NCI-H774 (cell line): Measurements from ENCODE around the gene LMBR1.
"Not testable (repeated sequence)": the region's sequence is repeated elsewhere in the genome, so short reads cannot be mapped to it uniquely, and the experiment has no call there.

Experiments
- DNase-seq: peaks from one replicate; lab custom pipeline; 2025; lab: John Stamatoyannopoulos, UW

The LMBR1 gene

DNA sequence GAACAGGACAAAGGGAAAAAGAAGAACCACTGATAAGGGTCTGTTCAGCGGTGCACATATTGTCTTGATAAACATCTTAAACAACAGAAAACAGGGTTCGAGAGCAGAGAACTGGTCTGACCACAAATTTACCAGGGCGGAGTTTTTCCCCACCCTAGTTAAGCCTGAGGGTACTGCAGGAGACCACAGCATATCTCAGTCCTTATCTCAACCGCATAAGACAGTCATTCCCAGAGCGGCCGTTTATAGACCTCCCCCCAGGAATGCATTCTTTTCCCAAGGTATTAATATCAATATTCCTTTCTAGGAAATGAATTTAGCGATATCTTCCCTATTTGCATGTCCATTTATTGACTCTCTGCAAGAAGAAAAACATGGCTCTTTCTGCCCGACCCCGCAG is 195.7 kb downstream of the LMBR1 start:
- DNase-seq = not testable (repeated sequence)

DNA sequence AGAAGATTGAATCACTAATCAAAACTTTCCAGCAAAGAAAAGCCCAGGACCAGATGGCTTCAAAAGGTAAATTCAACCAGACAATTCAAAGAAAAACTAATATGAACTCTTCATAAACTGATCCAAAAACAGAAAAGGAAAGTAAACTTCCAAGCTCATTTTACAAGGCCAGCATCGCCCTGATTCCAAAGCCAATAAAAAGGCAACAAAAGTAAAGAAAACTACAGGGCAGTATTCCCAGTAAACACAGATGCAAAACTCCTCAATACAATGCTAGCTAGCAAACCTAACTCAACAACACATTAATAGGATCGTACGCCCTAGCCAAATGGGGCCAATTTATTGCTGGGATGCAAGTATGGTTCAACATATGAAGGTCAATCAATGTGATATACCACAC is 199.4 kb downstream of the LMBR1 start:
- DNase-seq = no peak

DNA sequence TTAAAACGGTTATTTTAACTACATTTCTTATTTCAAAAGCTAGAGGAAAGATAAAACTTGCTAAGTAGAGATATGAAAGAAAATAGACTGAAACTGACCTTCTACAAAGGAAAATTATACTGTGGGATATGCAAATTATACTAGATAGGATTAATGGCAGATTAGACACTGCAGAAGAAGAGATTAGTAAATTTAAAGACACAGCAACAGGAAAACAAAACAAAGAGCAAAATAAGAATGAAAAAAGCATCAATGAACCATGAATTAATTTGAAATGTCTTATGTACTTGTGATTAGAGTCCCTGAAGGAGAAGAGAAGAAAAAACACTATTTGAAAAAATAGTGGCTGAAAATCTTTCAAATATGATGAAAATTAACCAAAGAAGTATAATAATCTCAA is 200.1 kb downstream of the LMBR1 start:
- no peak for DNase-seq

DNA sequence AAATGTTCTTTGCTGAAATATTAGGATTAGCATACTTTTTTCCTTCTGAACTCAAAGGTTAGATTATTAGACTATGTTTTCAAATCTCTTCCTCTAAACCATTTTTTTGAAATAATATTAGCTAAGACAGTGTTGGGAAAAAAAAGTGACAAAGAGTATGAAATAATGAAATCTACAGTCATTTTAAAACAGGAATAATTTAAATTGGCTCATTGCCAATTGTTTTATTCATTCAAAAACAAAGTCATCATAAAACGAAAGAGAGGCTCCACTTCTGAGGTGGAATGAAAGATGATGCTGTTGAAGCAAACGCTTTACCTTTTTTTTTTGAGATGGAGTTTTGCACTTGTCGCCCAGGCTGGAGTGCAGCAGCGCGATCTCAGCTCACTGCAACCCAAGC is 201.2 kb downstream of the LMBR1 start:
- DNase-seq = no peak

DNA sequence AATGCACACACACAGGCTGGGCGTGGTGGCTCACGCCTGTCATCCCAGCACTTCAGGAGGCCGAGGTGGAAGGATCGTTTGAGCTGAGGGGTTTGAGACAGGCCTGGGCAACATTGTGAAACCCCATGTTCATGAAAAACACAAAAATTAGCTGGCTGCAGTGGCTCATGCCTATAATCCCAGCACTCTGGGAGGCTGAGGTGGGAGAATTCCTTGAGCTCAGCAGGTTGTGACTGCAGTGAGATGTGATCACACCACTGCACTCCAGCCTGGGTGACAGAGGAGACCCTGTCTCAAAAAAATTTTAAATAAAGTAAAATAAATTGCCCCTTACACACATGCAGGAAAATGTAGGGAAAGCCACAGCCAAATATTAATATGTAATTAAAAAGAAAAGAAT is 208.3 kb downstream of the LMBR1 start:
- DNase-seq = no peak

DNA sequence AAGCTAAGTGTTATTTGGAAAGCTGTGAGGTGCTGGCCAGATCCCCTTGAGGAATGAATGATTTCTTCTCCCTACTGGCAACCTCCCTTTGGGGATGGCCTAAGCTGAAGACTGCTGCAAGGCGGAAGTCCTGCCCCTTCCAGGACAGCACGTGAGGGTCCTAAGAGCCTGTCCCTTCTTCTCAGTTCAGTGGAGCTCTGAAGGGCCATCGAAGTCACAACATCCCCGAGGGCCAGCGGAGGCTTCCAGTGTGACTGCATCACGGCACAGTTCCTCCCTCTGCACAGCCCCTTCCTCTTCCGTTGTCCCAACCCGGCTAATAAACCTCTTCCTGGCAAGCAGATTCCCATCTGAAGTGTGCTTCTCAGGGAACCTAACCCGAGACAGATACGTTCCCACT is 208.7 kb downstream of the LMBR1 start:
- no peak for DNase-seq

DNA sequence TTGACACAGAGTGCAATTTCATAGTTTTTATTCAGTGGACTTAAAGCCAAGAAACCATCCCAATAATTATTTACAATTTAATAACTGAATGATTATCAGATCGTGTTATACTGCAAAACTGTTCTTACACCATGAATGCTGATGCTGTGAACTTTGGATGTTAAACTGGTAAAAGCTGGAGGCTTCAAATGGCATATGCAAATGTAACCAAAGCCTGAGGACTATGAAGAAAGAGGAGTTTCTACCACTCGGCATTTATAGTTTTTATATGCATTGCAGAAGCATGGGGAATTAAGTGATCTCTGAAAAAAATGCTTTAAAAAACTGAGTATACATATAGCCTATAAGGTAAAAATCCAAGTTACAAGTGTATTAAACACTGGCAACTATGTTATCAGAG is 210.1 kb downstream of the LMBR1 start:
- no peak for DNase-seq

DNA sequence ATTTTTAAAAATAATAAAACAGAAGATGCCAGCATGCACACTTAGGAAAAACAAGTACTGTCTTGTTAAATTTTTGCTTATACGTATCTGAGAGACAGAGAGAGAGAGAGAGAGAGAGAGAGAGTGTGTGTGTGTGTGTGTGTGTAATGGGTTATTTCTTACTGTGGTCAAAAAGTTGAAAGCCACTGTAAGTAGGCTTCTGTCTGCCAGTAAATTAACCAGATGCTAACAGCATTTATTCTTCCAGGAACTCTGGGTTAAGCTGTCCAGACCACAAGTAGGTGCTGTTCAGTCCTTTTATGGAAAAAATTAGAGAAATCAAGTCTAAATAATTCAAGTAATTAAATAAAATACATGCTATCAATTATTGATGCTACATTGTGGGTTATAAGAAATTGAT is 212.7 kb downstream of the LMBR1 start:
- no peak for DNase-seq

DNA sequence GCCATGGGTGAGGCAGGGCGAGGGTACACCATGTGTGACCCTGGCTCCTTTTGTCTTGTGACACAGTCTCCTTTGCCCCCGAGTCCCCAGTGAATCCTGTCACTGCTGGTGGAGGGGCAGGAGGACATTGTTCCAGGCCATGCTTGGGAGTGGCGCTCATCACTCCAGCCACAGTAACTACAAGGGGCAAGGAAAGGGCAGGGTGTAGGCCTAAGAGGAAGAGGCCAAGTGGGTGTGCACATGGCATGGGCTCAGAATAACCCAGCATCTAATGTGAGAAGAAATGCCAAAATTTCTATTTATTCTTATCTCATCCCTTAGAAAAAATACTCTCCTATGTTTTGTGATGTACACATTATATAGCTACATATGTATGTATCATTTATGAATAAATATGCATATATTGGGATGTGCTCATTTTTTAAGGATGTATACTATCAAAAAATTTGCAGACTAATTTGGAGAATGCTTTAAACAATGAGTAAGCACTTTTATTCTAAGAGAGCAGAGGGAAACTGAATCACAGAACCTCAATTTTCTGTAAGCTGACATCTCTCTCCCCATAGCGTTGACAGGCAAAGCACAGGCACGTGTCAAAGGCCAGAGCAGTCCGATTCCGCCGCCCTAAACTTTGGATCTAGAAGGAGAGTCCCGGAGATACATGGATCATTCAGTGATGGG is 215.5 kb downstream of the LMBR1 start:
- no peak for DNase-seq

DNA sequence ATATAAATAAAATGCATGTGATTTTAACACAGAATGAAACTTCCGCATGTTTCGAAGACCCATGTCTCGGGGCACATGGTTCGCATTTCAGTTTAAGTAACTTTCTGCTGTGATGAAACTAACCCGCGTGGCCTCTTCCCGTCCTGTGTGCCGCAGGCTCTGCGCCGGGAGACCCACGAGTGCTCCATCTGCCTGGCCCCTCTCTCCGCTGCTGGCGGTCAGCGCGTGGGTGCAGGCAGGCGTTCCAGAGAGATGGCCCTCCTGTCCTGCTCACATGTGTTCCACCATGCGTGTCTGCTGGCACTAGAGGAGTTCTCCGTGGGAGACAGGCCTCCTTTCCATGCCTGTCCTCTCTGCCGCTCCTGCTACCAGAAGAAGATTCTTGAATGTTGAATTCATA is 216.7 kb downstream of the LMBR1 start:
- no peak for DNase-seq

DNA sequence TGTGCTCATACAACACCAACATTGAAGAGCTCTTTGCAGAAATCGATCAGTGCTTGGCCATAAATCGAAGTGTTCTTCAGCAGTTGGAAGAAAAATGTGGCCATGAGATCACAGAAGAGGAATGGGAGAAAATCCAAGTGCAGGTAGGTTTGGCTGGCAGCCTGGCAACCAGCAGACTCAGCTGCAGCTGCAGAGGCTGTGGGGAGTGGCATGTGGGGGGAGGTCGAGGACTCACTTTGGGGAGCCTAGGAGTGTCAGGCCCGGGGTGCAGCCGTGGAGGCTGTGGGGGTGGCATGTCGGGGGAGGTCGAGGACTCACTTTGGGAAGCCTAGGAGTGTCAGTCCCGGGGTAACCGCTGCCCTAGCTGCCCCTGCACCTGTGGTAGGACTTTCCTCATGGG is 217.3 kb downstream of the LMBR1 start:
- no peak for DNase-seq

DNA sequence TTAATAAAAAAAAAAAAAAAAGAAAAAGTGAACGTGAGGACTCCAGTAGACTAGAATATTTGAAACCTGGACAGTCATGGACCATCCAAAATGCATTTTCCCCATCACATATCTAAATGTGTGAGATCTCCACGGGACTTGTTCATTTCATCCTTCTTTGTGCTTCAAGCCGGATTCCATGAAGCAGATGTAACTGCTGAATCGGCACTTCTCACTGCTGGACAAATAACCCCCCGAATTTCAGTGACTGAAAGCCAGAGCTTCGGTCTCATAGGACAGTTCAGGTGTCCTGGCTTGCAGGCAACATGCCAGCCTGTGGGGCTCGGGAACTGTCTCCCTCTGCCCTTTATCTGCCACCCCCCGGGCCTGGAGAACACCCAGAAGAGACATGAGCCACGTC is 219.1 kb downstream of the LMBR1 start:
- DNase-seq = no peak

DNA sequence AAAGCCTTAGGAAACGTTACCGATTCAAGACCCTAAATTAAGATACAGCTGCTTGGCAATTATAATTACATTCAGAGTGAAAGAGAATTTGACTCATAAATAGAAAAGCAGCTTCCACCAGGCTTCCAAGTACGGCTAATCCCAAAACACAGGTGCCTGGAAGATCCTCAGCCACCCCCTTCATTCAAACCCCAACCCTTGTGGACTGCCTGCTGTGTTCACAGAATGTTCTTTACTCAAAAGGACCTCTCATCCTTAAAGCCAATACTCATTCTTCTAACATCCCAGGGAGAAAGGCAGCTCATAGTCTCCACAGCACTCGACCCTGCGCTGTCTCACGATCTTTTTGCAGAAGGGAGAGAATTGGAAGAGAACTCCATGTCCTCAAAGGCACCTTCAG is 219.5 kb downstream of the LMBR1 start:
- DNase-seq = no peak

DNA sequence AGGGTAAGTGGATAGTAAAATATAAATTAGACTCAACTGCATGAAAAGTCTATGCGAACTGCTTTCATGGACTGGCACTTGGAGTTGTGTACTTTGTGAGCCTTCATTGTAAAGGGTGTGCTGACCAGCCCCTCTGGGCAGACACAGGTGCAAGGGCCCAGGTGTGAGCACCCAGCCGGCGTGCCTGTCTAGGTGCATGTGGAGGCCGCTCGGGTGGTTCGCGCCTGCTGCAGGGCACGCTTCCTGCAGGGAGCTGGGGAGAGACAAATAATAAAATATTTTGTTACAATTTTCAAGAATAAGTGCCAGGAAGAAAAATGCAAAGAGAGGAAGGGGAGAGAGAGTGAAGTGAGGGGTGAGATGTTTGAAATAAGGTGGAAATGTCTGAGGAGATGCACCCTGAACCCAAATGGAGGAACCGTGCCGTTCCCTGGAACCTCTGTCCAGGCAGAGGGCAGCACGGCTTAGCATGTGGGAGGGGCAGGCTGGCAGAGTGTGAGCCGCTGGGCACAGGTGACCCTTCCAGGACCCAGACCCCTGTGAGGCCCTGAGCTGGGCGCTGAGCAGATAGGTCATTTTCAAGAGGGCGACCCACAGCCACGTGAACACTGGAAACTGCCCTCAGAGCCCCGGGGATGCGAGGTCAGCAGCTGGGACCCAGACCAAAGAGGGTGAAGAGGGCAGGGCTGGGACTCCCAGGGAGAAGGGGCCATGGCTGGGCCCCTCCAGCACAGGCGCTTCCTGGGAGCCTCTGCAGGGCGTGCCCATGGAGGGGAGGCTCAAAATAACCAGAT is 223.8 kb downstream of the LMBR1 start:
- DNase-seq = peak; percentile 23

DNA sequence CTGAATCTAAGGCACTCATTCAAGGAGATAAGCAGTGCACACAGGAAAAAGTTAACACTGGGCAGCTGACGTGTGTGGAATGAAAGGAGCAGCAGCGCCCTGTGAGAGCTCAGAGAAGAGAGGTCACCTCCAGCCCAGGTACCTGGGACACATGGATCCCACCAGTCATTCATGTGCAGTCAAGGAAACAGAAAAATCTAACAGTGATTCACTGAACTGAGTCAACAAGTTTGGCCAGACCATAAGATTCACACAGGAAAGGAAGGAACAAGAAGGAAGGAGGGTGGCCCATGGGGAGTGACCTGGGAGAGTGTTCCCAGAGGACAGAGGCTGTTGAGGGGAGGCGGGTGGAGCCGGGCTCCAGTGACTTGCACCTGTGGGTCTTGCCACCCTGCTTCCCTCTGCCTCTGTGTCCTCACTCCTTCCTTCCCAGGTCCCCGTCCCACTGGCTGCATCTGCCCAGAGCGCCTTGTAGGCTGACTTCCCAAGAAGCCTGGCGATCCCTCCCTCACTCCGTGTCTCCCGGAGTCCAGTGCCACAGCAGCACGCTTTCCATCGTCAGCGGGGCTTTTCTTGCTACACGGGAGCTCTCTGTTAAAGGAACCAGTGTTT is 224.7 kb downstream of the LMBR1 start:
- peak; percentile 4 for DNase-seq

DNA sequence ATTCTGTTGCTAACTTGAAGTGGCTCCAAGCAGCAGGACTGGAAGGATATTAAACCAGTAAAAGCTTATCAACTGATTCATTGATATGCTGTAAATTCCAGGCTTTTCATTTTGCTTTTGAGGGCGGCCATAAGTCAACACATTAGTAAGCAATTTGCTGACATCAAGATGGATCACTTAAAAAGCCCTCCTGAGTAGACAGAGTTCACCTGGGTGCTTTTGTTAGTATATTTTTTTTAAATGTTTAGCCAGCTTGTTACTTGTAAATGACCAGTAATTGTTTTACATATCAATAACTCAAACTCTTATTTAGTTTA is 225.9 kb downstream of the LMBR1 start:
- peak; percentile 56 for DNase-seq

DNA sequence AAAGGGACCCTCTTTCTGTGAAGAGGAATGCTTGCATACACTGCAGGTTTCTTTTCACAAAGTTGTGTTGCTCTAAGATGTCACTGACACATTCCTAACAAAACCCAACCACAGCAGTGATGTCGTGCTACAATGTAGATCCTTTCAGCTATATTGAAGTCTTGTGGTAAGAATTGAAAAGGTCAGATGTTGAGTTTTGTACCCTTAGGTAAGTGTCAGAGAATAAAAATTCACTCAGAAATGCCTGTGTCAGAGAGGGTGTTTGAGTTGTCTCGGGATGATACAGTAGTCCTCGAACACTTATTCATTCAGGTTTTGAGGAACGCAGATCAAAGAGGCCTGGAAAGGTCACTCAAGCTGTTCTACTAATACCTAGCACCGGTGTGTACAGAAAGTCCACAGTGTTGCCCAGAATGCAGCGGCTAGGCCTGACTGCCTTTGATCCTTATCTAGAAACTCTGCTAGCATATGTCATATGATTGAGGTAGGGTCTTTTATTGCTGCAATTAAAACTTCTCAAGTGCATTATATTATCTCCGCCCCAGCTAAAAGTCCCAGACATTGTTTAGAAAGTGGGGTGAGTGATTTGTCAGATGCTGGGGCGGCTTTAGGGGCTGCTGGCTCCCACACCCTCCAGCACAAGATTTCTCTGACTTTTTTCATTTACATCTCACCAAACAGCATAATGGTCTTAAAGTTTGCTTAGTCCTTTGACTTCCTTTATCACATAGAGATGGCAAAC is 226.4 kb downstream of the LMBR1 start:
- no peak for DNase-seq

DNA sequence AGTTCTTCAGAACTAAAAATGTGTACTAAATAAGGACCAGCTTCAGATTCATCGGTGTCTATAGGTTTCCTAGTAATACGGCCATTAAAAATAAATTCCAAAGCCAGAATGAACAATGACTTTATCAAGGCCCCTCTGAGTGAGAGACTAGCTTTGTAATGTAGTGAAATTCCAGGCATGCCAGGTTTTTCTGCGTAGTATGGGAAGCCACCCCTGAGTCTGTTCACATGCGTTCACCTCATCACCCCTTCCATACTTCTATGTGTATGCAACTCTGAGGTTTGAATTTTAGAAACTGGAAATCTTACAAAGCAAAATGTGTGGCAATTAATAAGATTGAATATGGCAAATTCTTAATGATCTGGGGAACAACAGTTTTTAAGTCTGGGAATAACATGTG is 227.9 kb downstream of the LMBR1 start:
- DNase-seq = no peak

DNA sequence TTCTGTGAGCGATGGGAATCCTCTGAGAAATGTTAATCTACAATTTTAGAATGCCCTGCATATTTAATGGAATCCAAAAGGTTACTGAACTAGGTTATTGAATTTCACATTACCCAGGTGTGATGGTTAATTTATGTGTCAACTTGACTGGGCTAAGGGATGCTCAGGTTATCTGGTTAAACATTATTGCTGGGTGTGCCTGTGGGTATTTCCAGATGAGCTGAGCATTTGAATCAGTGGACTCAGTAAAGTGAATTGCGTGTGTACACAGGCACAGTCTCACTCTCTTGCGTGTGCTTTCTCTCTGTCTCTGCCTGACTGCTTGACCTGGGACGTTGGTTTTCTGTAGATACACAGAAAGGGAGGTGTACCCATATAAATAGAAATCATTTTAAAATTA is 230.7 kb downstream of the LMBR1 start:
- no peak for DNase-seq

DNA sequence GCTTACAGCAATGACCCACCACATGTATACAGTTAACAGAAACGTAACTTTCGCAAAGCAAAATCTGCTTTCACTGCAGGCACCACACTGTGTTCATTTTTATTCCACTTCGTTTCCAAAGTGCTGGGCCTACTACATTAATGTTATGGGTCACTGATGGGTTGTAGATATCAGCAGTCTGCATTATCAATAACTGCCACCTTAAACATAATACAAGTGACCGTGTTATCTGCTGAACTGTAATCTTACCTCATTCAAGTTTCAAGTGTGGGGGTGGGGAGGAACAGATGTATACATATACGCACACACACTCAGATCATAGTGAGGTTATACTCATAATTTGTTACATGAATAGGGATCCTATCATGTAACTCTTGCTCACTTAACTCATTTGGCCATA is 231.3 kb downstream of the LMBR1 start:
- DNase-seq = no peak

DNA sequence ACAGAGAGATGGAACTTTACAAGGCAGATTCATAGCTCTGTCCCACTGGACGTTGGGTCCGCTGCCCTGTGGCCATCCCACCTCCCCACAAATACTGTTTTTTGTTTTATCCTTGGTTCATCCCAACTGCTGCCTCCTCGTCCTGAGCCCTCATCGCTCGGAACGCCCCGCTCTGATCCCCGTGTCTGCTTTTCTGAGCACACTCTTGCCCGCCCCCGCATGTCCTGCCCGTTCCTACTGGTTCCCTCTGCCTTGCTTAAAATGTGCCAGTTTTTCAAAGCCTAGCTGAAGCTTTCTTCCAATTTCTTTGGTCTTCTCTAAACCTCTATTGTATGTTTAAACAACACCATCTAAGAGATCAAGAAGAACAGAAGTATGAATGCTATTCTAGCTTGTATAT is 233.0 kb downstream of the LMBR1 start:
- no peak for DNase-seq

DNA sequence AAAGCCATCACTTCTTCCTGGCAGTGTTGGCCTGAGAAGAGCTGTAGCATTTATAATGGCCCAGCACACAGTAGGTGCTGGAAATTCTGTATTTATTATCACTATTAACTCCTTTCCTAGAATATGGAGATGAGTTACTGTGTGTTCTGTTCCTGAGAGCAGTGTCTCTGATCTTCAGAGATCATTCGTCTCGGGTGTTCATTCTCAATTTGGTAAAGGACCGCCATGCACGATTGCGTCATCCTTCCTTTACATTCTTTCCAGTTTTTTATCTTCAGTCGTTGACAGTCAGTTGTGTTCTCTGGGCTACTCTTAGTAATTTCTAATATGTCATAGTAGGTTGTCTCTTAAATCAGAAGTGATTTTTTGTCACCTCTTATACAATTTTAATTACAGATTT is 233.8 kb downstream of the LMBR1 start:
- DNase-seq = no peak

DNA sequence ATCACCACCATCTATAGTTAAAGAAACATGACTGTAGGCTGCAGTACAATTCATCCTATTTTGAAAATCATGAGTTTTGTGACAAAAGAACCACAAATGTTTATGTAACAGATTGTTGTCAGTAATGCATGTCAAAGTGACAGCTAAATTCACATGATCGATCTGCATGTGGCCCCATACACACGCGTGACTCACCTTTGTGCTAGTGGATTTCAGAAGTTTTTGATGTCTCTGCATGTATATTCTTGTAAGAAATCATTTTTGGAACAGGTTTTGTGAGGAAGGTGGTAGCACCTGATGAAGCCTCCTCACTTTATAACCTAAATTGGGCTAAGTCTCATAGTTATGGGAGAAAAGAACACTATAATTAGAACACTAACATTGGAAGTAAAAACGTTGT is 235.3 kb downstream of the LMBR1 start:
- DNase-seq = no peak
